HEK293 (cell line): ENCODE results near the gene CHCHD6.

Source experiments
- GLIS1 ChIP-seq: fragments of 450-650 bp; formaldehyde crosslinking; IDR thresholded peaks from 2 replicates; pipeline ENCODE4 v1.5.1; 2016; ENCODE audit warnings: missing biosample characterization, missing genetic modification characterization
- GLIS2 ChIP-seq: fragments of 450-650 bp; formaldehyde crosslinking; IDR thresholded peaks from 2 replicates; pipeline ENCODE4 v1.5.1; 2016; ENCODE audit warnings: missing biosample characterization, missing genetic modification characterization
- KLF10 ChIP-seq: fragments of 450-650 bp; IDR thresholded peaks from 2 replicates; pipeline ENCODE4 v1.5.1; 2018; ENCODE audit warnings: missing biosample characterization, mild to moderate bottlenecking, missing genetic modification characterization
- KLF16 ChIP-seq: fragments of 450-650 bp; formaldehyde crosslinking; IDR thresholded peaks from 2 replicates; pipeline ENCODE4 v1.5.1; 2017; ENCODE audit warnings: missing biosample characterization, missing genetic modification characterization
- KLF8 ChIP-seq: fragments of 450-650 bp; formaldehyde crosslinking; IDR thresholded peaks from 2 replicates; pipeline ENCODE4 v1.5.1; 2016; ENCODE audit warnings: missing biosample characterization, missing genetic modification characterization
- TSHZ1 ChIP-seq: fragments of 450-650 bp; formaldehyde crosslinking; IDR thresholded peaks from 2 replicates; pipeline ENCODE4 v1.5.1; 2016; ENCODE audit warnings: missing biosample characterization, missing genetic modification characterization, borderline replicate concordance
- YY2 ChIP-seq: fragments of 450-650 bp; formaldehyde crosslinking; IDR thresholded peaks from 2 replicates; pipeline ENCODE4 v1.5.1; 2016; ENCODE audit warnings: missing biosample characterization, missing genetic modification characterization
- ZBTB7A ChIP-seq: fragments of 450-650 bp; formaldehyde crosslinking; IDR thresholded peaks from 2 replicates; pipeline ENCODE4 v1.5.1; 2016; ENCODE audit warnings: low read depth, missing biosample characterization, missing genetic modification characterization
- ZFP37 ChIP-seq: fragments of 450-650 bp; formaldehyde crosslinking; IDR thresholded peaks from 2 replicates; pipeline ENCODE4 v1.5.1; 2016; ENCODE audit warnings: missing biosample characterization, missing genetic modification characterization
- ZNF335 ChIP-seq: fragments of 450-650 bp; formaldehyde crosslinking; conservative IDR thresholded peaks from 2 replicates; pipeline ENCODE4 v1.5.1; 2016; ENCODE audit warnings: missing biosample characterization, missing genetic modification characterization
- ZNF394 ChIP-seq: fragments of 450-650 bp; formaldehyde crosslinking; IDR thresholded peaks from 2 replicates; pipeline ENCODE4 v1.5.1; 2016; ENCODE audit warnings: missing biosample characterization, missing genetic modification characterization, mild to moderate bottlenecking, moderate library complexity, borderline replicate concordance
- ZNF398 ChIP-seq: fragments of 450-650 bp; formaldehyde crosslinking; IDR thresholded peaks from 2 replicates; pipeline ENCODE4 v1.5.1; 2017; ENCODE audit warnings: missing biosample characterization, missing genetic modification characterization
- ZNF501 ChIP-seq: fragments of 450-650 bp; formaldehyde crosslinking; IDR thresholded peaks from 2 replicates; pipeline ENCODE4 v1.5.1; 2016; ENCODE audit warnings: missing biosample characterization, missing genetic modification characterization
- ZNF768 ChIP-seq: fragments of 450-650 bp; formaldehyde crosslinking; IDR thresholded peaks from 2 replicates; pipeline ENCODE4 v1.5.1; 2018; ENCODE audit warnings: missing biosample characterization, mild to moderate bottlenecking, missing genetic modification characterization
- ZNF830 ChIP-seq: fragments of 450-650 bp; IDR thresholded peaks from 2 replicates; pipeline ENCODE4 v1.5.0; 2018; ENCODE audit warnings: missing biosample characterization, missing genetic modification characterization, low read depth, mild to moderate bottlenecking, moderate library complexity
- TF ChIP-seq, protein P1 (sequence below): fragments of 450-650 bp; formaldehyde crosslinking; optimal IDR thresholded peaks from 2 replicates; pipeline ENCODE3; 2016; ENCODE audit warnings: missing biosample characterization, mild to moderate bottlenecking, missing genetic modification characterization
- TF ChIP-seq, protein P2 (sequence below): fragments of 450-650 bp; formaldehyde crosslinking; conservative IDR thresholded peaks from 2 replicates; pipeline ENCODE4 v1.5.1; 2016; ENCODE audit warnings: low read depth, missing biosample characterization, missing genetic modification characterization

The CHCHD6 gene

GRCh38 chr3:126983653-126984390 is 279.8 kb downstream of the CHCHD6 start (continued):
- TF ChIP-seq YY2 = no peak
- no peak for TF ChIP-seq ZBTB7A (tag by site-specific recombination)
- TF ChIP-seq ZNF394 (tag by site-specific recombination) = peak; percentile 59; the same call in 1 of the 2 replicates
- TF ChIP-seq, protein P1, sequence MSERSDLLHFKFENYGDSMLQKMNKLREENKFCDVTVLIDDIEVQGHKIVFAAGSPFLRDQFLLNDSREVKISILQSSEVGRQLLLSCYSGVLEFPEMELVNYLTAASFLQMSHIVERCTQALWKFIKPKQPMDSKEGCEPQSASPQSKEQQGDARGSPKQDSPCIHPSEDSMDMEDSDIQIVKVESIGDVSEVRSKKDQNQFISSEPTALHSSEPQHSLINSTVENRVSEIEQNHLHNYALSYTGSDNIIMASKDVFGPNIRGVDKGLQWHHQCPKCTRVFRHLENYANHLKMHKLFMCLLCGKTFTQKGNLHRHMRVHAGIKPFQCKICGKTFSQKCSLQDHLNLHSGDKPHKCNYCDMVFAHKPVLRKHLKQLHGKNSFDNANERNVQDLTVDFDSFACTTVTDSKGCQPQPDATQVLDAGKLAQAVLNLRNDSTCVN (tag by site-specific recombination) = peak; percentile 41
- TF ChIP-seq TSHZ1 = no peak
- no peak for TF ChIP-seq ZNF501
- no peak for TF ChIP-seq ZNF768 (tag by site-specific recombination)
- TF ChIP-seq KLF10 = peak; percentile 70; the same call in 1 of the 2 replicates
- 0 out of 2 replicates have a peak, but pooled peaks have one; percentile 12 for TF ChIP-seq KLF8 (tag by site-specific recombination)
- no peak for TF ChIP-seq ZFP37 (tag by site-specific recombination)
- TF ChIP-seq ZNF830 (tag by site-specific recombination) = no peak
- TF ChIP-seq GLIS1 = peak; percentile 81
- no peak for TF ChIP-seq ZNF398 (tag by site-specific recombination)
- TF ChIP-seq KLF16 (tag by site-specific recombination) = no peak
- TF ChIP-seq ZNF335 (tag by site-specific recombination) = peak; percentile 51
- TF ChIP-seq, protein P2, sequence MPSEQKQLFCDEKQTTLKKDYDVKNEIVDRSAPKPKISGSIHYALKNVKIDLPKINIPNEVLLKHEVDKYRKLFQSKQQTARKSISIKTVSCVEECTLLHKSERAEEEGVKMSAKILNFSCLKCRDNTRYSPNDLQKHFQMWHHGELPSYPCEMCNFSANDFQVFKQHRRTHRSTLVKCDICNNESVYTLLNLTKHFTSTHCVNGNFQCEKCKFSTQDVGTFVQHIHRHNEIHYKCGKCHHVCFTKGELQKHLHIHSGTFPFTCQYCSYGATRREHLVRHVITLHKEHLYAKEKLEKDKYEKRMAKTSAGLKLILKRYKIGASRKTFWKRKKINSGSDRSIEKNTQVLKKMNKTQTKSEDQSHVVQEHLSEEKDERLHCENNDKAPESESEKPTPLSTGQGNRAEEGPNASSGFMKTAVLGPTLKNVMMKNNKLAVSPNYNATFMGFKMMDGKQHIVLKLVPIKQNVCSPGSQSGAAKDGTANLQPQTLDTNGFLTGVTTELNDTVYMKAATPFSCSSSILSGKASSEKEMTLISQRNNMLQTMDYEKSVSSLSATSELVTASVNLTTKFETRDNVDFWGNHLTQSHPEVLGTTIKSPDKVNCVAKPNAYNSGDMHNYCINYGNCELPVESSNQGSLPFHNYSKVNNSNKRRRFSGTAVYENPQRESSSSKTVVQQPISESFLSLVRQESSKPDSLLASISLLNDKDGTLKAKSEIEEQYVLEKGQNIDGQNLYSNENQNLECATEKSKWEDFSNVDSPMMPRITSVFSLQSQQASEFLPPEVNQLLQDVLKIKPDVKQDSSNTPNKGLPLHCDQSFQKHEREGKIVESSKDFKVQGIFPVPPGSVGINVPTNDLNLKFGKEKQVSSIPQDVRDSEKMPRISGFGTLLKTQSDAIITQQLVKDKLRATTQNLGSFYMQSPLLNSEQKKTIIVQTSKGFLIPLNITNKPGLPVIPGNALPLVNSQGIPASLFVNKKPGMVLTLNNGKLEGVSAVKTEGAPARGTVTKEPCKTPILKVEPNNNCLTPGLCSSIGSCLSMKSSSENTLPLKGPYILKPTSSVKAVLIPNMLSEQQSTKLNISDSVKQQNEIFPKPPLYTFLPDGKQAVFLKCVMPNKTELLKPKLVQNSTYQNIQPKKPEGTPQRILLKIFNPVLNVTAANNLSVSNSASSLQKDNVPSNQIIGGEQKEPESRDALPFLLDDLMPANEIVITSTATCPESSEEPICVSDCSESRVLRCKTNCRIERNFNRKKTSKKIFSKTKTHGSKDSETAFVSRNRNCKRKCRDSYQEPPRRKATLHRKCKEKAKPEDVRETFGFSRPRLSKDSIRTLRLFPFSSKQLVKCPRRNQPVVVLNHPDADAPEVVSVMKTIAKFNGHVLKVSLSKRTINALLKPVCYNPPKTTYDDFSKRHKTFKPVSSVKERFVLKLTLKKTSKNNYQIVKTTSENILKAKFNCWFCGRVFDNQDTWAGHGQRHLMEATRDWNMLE (tag by site-specific recombination) = no peak
- TF ChIP-seq GLIS2 (tag by site-specific recombination) = peak; percentile 70
